Measurements from ENCODE around the gene DHFR. TPM values are rescaled to one million over a fixed set of nuclear protein-coding genes. Genes with fewer than 3 reads are reported as not detected.

The DHFR gene
- total and polyA plus RNA-seq, 2 of the 8 experiments (the other 6 are each of a cell fraction or from before 2014, with no cell fraction given): 46.4 to 88.9 TPM

GRCh38 chr5:80622756-80623155 lies 32.0 kb downstream of the DHFR start:
- no peak overlapping the region for H2BK5ac ChIP-seq (ENCODE audit: low read depth, low read length)
- FAIRE-seq (no peak), DNase-seq (ENCODE audit: low read depth in 1 of 2, low spot score in 2 of 2) (no peak)
- no peak overlapping the region for H3K4ac ChIP-seq (replicated peaks; ENCODE audit: insufficient read length, low read depth, low read length)
- H3K4me2 ChIP-seq (ENCODE audit: insufficient read depth in 1 of 2, low read depth in 2 of 2, low read length in 2 of 2): no peak overlapping the region
- 93% methylated on average over 2 of the region's 2 CpGs; no CpG with 5 or more reads in 1 of the 2 experiments for WGBS, 2 experiments (ENCODE audit: extremely low coverage in 1 of 2, insufficient coverage in 1 of 2, insufficient read length in 1 of 2, insufficient replicate concordance in 2 of 2, low coverage in 1 of 2, low lambda C conversion rate in 2 of 2, missing lambda C conversion rate in 1 of 2)
- H3K23ac ChIP-seq (ENCODE audit: insufficient read length): no peak overlapping the region
- H3K4me1 ChIP-seq (replicated peaks in 1 of 4; ENCODE audit: control insufficient read depth in 3 of 4, insufficient read depth in 4 of 4, low read length in 3 of 4): no peaks in the 10 kb centered on the region
- H3K27me3 ChIP-seq (replicated peaks in 1 of 4; ENCODE audit: control insufficient read depth in 3 of 4, extremely low read depth in 1 of 4, insufficient read depth in 3 of 4, low read length in 3 of 4): no peaks in the 10 kb centered on the region
- ChIA-PET POLR2A (ENCODE audit: partially characterized antibody) (no interaction called here), CTCF (ENCODE audit: partially characterized antibody) (interaction anchor here (0.5 kb wide), 1 partner anchor 264 kb away, joined by 3 read pairs; no protein-coding TSS in a partner anchor)
- no peak overlapping the region for H4K5ac ChIP-seq (ENCODE audit: insufficient read length, low read depth, low read length)
- H3K14ac ChIP-seq (ENCODE audit: insufficient read length): no peak overlapping the region
- H2BK12ac ChIP-seq (ENCODE audit: low read depth, low read length): no peak overlapping the region
- H4K91ac ChIP-seq (replicated peaks; ENCODE audit: insufficient read length, low read length): no peak overlapping the region
- no peak overlapping the region for H4K8ac ChIP-seq (ENCODE audit: extremely low read depth, insufficient read depth, low read length)
- H3K18ac ChIP-seq (ENCODE audit: extremely low read depth, low read length): no peak overlapping the region
- H3K23me2 ChIP-seq (ENCODE audit: low read depth, low read length): no peaks in the 10 kb centered on the region
- H3K9ac ChIP-seq (replicated peaks in 1 of 4; ENCODE audit: extremely low read depth in 1 of 4, low read depth in 3 of 4, low read length in 3 of 4): no peak overlapping the region
- no peak overlapping the region for H3K56ac ChIP-seq (replicated peaks; ENCODE audit: insufficient read length, low read depth, low read length)
- no peak overlapping the region for H3K4me3 ChIP-seq (ENCODE audit: extremely low read depth in 1 of 4, insufficient read depth in 2 of 4, low read depth in 3 of 4, low read length in 4 of 4)
- H2AK5ac ChIP-seq (ENCODE audit: low read depth, low read length): no peak overlapping the region
- no peaks in the 10 kb centered on the region for H3K79me1 ChIP-seq (ENCODE audit: low read depth, low read length)
- H2BK120ac ChIP-seq (replicated peaks; ENCODE audit: low read depth, low read length): no peak overlapping the region
- H3K36me3 ChIP-seq (ENCODE audit: control insufficient read depth in 2 of 4, insufficient read depth in 4 of 4, low read length in 3 of 4): peaks cover 0 to 5% (median 0%) of the 10 kb centered on the region in 4 experiments; a peak in 3 of 8 replicates
- H2AFZ ChIP-seq (ENCODE audit: low read length): no peak overlapping the region
- H3K9me3 ChIP-seq (ENCODE audit: insufficient read depth in 2 of 2, low read depth in 1 of 2, low read length in 1 of 2): no peaks in the 10 kb centered on the region
- H2BK20ac ChIP-seq (ENCODE audit: low read length): no peak overlapping the region
- H3K27ac ChIP-seq (ENCODE audit: low read depth, low read length): no peak overlapping the region
- no peaks in the 10 kb centered on the region for H3K79me2 ChIP-seq (ENCODE audit: control insufficient read depth in 1 of 2, insufficient read depth in 2 of 2, low read length in 2 of 2)
- no peak overlapping the region for H2BK15ac ChIP-seq (ENCODE audit: low read length)
- no peaks in the 10 kb centered on the region for H4K20me1 ChIP-seq (replicated peaks in 1 of 2; ENCODE audit: control insufficient read depth in 1 of 2, insufficient read depth in 2 of 2, low read length in 2 of 2)
- TF ChIP-seq FOSL1 (IDR thresholded peaks at IDR 0.05; ENCODE audit: insufficient read depth, low read depth, low read length) (no peak), BACH1 (IDR thresholded peaks at IDR 0.05; ENCODE audit: low read length) (no peak), ATF2 (IDR thresholded peaks at IDR 0.05; ENCODE audit: low read length) (no peak), TEAD4 (IDR thresholded peaks at IDR 0.05; ENCODE audit: low read depth, low read length) (no peak), SRF (IDR thresholded peaks at IDR 0.05; ENCODE audit: low read depth, low read length) (no peak), SIX5 (IDR thresholded peaks at IDR 0.05; ENCODE audit: low read depth, low read length) (no peak), TAF7 (optimal IDR thresholded peaks at IDR 0.05; ENCODE audit: borderline replicate concordance, low read depth, low read length) (no peak), CTCF (IDR thresholded peaks at IDR 0.05; ENCODE audit: control extremely low read depth in 1 of 3, insufficient read depth in 1 of 3, low read depth in 1 of 3, low read length in 3 of 3) (no peak), E2F6 (IDR thresholded peaks at IDR 0.05) (no peak)
